Transverse colon (tissue), 4 donors: Measurements from ENCODE around the gene PSMC2.

Experiments
- EP300 ChIP-seq: sonication (generic); formaldehyde crosslinking; IDR thresholded peaks from one replicate; pipeline ENCODE4 v1.6.1; 2017; ENCODE audit warnings: antibody characterized with exemption, low read depth
- POLR2A ChIP-seq: fragments of 450-650 bp; IDR thresholded peaks from one replicate; pipeline ENCODE4 v1.6.1; 2016; ENCODE audit warnings: antibody characterized with exemption, mild to moderate bottlenecking, moderate library complexity
- POLR2AphosphoS5 ChIP-seq, 3 donors: sonication (generic); formaldehyde crosslinking; IDR thresholded peaks; one replicate each; pipeline ENCODE4 v1.6.1; 2016; ENCODE audit warnings: antibody characterized with exemption in 3 of 3
- TF ChIP-seq, protein P1 (sequence below), 5 experiments: fragments of 200-600 bp in 3 of 5; fragments of 450-650 bp in 2 of 5; sonication (generic) in 3 of 5; IDR thresholded peaks; 1 replicate in 2 of 5; 2 replicates in 3 of 5; pipeline ENCODE4 v1.5.1; 2016 to 2017; ENCODE audit warnings: antibody characterized with exemption in 5 of 5, inconsistent platforms in 3 of 5, mild to moderate bottlenecking in 2 of 5, moderate library complexity in 1 of 5

DNA sequence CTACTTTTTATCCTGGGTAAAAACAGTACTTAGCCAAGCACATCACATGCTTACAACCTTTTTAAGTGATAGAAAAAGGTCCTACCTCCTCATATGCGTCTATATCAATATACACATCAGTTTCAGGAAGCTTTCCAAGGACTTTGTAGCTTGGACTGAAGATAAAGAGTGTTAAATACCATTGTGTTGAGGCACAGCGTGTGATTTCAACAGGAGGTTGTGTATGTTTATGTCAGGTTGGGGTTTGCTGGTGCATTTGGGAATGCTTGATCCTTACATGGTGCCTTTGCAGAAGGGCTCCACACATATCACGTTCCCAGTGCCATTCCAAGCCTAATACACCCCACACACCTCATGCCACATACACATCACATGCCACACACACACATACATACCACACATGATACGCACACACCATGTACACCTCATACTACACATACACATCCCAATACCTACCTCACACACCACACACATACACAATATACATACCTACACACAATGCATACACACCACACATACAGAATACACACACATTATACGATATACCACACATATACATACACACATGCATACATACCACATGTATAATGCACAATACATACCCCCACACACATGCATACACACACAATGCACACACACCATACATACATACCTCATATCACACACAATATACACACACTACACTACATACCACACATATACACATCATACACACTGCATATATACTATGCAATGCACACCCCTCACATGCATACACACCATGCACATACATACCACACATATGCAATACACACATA lies 33.1 kb downstream of the PSMC2 start:
- no peak for TF ChIP-seq POLR2A
- TF ChIP-seq, protein P1, sequence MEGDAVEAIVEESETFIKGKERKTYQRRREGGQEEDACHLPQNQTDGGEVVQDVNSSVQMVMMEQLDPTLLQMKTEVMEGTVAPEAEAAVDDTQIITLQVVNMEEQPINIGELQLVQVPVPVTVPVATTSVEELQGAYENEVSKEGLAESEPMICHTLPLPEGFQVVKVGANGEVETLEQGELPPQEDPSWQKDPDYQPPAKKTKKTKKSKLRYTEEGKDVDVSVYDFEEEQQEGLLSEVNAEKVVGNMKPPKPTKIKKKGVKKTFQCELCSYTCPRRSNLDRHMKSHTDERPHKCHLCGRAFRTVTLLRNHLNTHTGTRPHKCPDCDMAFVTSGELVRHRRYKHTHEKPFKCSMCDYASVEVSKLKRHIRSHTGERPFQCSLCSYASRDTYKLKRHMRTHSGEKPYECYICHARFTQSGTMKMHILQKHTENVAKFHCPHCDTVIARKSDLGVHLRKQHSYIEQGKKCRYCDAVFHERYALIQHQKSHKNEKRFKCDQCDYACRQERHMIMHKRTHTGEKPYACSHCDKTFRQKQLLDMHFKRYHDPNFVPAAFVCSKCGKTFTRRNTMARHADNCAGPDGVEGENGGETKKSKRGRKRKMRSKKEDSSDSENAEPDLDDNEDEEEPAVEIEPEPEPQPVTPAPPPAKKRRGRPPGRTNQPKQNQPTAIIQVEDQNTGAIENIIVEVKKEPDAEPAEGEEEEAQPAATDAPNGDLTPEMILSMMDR (IDR thresholded peaks at IDR 0.05): no peak
- TF ChIP-seq POLR2AphosphoS5 (IDR thresholded peaks at IDR 0.05): no peak
- no peak for TF ChIP-seq EP300
